RWPE1 (cell line): ENCODE measurements around the gene PARVG.
A peak's percentile ranks its signal among the peaks of the same experiment; 100 is the strongest.

Experiments used
- CTCF ChIA-PET: fragments of 350-600 bp; sonication (Branson Sonifier 250); formaldehyde crosslinking; extraction: SDS; loops from one replicate; lab custom pipeline; 2021; lab: Yijun Ruan, JAX
- POLR2A ChIA-PET: fragments of 400-600 bp; formaldehyde crosslinking; extraction: SDS; loops from one replicate; lab custom pipeline; 2020; ENCODE audit warnings: antibody characterized with exemption; ENCODE audit not compliant: low non-redundant PET; lab: Yijun Ruan, JAX
- DNase-seq: peaks from one replicate; pipeline ENCODE4 v3.0.0; 2012; ENCODE audit warnings: low spot score
- H3K27ac ChIP-seq: fragments of 450-650 bp; 2 replicates; pipeline ENCODE4 v1.5.1; 2017
- TF ChIP-seq, protein P1 (sequence below): fragments of 450-650 bp; conservative IDR thresholded peaks from 2 replicates; pipeline ENCODE4 v1.5.1; 2017; ENCODE audit warnings: low read depth, mild to moderate bottlenecking

The PARVG gene

DNA sequence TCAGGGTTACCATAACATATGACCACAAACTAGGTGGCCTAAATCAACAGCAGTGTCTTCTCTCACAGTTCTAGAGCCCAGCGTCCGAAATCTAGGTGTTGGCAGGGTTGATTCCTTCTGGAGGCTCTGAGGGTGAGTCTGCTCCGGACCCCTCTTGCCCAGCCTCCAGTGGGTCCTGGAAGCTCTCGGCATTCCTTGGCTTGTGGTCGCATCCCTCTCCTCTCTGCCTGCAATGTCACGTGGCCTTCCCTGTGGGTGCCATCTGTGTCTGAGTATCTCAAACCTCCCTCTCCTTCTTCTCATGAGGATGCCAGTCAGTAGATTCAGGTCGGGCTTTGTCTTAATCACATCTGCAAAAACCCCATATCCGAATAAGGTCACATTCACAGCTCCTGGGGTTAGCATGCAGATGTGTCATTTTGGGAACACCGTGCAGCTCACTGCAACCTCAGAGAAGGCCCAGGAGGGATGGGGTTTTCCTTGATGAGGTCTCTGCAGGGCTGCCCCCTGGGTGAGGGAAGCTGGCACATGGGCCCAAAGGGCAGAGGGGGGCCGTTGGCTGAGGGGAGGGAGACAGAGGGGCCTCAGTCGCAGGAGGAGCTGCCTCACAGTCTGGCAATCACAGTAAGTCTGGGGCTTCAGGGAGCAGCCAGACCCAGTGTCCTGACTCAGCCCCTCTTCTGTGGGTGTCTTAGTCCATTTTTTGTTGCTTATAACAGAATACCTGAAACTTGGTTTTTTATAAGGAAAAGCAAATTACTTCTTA is 41.2 kb downstream of the PARVG start:
- CTCF ChIA-PET: no interaction called here
- DNase-seq: no peak
- POLR2A ChIA-PET: no interaction called here
- TF ChIP-seq, protein P1, sequence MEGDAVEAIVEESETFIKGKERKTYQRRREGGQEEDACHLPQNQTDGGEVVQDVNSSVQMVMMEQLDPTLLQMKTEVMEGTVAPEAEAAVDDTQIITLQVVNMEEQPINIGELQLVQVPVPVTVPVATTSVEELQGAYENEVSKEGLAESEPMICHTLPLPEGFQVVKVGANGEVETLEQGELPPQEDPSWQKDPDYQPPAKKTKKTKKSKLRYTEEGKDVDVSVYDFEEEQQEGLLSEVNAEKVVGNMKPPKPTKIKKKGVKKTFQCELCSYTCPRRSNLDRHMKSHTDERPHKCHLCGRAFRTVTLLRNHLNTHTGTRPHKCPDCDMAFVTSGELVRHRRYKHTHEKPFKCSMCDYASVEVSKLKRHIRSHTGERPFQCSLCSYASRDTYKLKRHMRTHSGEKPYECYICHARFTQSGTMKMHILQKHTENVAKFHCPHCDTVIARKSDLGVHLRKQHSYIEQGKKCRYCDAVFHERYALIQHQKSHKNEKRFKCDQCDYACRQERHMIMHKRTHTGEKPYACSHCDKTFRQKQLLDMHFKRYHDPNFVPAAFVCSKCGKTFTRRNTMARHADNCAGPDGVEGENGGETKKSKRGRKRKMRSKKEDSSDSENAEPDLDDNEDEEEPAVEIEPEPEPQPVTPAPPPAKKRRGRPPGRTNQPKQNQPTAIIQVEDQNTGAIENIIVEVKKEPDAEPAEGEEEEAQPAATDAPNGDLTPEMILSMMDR: no peak
- H3K27ac ChIP-seq: no peak overlapping the region

DNA sequence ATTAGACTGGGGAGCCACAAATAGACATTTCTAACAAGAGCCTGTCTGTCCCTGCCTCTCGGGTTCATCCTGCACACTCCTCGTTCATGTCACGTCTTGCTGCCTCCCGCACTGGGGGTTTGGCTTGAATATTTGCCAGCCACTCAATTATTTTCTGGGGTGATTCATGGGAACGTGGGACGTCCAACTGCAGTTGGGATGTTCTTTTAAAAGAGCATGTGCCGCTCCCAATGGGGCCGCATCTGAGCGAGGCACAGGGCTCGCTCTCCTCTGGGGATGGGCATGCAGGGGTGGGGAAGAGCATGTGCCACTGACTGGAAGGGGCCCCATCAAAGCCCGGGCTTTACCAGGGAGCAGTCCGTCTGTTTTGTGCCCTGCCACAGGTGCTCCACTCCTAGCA is 43.4 kb downstream of the PARVG start:
- DNase-seq: peak; percentile 65
- ChIA-PET POLR2A (no interaction called here), CTCF (interaction anchor here (0.6 kb wide), 1 partner anchor 75 kb away, joined by 3 read pairs; no protein-coding TSS in a partner anchor)
- TF ChIP-seq, protein P1: no peak
- peak overlapping the region; percentile 45 for H3K27ac ChIP-seq

DNA sequence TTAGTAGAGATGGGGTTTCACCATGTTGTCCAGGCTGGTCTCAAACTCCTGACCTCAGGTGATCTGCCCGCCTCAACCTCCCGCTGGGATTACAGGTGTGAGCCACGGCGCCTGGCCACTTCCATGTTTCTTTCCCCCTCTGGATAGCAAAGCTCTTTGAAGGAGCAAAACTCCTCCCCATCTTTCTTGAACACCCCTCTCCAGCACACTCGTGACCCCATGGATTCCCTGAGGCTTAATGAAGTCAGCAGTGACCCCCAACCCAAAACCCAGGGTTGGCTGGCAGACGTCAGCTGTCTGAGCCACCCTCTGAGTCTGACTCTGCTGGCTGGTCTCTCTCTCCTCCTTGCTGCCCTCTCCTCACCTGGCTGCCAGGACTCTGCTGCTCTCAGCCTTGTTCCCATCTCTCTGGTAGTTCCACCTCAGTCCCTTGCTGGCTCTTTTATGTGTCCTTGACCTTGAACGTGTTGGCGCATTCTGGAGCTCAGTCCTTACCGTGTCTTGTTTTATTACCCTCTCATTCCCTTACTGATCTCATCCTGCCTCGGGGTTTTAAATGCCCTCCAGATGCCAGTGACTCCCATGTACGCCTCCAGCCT is 44.5 kb downstream of the PARVG start:
- ChIA-PET POLR2A (no interaction called here), CTCF (no interaction called here)
- no peak overlapping the region for H3K27ac ChIP-seq
- DNase-seq: no peak
- TF ChIP-seq, protein P1: no peak

DNA sequence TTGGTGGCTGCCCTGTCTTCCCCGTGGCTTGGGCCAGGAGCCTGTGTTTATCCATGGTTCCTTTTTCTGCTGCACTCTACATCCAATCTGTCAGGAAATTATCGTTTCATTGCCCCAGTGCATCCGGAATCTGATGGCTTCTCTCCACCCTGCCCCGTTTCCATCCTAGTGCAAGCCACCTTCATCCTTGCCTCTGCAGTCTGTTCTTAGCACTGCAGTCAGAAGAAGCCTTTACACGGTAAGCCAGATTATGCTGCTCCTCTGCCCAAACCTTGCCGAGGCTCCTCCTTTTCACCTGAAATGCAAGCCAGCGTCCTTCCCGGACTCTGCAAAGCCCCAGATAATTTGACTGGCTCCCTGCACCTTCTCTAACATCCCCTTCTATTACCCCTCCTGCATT is 45.1 kb downstream of the PARVG start:
- no peak for DNase-seq
- H3K27ac ChIP-seq: no peak overlapping the region
- POLR2A ChIA-PET: no interaction called here
- TF ChIP-seq, protein P1: no peak
- CTCF ChIA-PET: no interaction called here

DNA sequence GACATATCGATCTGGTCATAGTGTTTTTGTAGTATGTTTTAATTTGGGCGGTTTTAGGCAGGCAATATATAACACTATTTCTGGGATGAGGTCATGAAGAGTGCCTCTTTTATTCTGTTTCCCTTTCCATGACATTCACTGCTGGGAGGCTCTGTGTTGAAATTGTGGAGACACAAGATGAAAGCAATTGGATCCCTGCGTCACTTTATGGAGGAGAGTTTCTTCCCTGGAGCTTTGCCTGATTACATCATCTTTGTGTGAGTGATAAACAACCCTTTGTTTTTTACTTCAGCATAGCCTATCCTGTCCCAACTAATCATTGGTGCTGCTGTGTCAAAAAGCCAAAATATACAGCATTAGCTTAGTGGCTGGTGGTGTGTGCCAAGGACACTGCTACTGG is 48.6 kb downstream of the PARVG start:
- TF ChIP-seq, protein P1: no peak
- no peak for DNase-seq
- ChIA-PET POLR2A (no interaction called here), CTCF (no interaction called here)
- no peak overlapping the region for H3K27ac ChIP-seq

DNA sequence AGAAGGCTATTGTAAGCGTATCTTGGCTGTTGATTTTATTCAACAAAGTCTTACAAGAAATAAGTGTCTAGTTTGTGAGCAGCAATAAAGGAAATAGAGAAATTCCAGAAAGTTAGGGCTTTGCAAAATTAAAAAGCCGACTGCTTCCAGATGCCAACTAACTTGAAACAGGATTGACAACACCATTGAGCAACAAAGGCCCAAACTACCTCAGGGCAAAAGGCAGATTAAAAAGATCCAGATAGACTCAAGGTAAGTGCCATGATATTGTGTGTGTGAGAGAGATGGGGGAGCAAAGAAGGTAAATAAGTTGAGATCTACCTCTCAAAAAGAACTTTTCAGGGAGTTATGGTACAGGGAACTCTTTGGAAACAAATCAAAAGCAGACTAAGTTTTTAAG is 49.1 kb downstream of the PARVG start:
- no peak for DNase-seq
- CTCF ChIA-PET: no interaction called here
- no peak overlapping the region for H3K27ac ChIP-seq
- POLR2A ChIA-PET: no interaction called here
- TF ChIP-seq, protein P1: no peak
